ENCODE data around the gene MCTP2.

DNA sequence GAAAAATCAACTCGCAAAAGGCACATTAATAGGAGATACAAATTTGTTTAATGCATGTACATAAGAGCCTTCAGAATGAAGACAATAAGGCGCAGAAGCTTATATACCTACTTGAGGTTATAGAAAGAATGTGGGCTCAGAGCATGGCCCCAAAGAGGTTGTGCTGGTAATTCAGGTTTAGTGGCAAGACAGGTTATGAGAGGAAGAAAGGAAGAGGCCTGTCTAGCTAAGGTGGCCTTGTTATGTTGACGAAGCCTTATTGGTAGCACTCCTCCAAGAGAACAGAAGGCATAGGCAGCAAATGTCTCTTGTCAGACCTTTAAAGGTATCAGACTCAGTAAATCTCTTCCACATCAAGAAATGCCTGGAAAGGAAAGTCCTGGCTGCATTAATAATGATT lies 290.8 kb downstream of the MCTP2 start:
- no peak for TF ChIP-seq CTCF (IDR thresholded peaks at IDR 0.05 in 4 of 5, conservative IDR thresholded peaks at IDR 0.05 in 1 of 5)
- TF ChIP-seq POLR2A (IDR thresholded peaks at IDR 0.05): no peak

All from gastrocnemius medialis (tissue), 4 donors.